ENCODE data around the gene TMPRSS4. TPM values are rescaled to one million over a fixed set of nuclear protein-coding genes. Genes with fewer than 3 reads are reported as not detected.
A peak's percentile ranks its signal among the peaks of the same experiment; 100 is the strongest.

TMPRSS4 gene
- total and polyA plus RNA-seq, 9 of the 15 experiments (the other 6 are each of a cell fraction or from before 2014, with no cell fraction given), result 4.0 to 10.0 (median 5.6) TPM

DNA sequence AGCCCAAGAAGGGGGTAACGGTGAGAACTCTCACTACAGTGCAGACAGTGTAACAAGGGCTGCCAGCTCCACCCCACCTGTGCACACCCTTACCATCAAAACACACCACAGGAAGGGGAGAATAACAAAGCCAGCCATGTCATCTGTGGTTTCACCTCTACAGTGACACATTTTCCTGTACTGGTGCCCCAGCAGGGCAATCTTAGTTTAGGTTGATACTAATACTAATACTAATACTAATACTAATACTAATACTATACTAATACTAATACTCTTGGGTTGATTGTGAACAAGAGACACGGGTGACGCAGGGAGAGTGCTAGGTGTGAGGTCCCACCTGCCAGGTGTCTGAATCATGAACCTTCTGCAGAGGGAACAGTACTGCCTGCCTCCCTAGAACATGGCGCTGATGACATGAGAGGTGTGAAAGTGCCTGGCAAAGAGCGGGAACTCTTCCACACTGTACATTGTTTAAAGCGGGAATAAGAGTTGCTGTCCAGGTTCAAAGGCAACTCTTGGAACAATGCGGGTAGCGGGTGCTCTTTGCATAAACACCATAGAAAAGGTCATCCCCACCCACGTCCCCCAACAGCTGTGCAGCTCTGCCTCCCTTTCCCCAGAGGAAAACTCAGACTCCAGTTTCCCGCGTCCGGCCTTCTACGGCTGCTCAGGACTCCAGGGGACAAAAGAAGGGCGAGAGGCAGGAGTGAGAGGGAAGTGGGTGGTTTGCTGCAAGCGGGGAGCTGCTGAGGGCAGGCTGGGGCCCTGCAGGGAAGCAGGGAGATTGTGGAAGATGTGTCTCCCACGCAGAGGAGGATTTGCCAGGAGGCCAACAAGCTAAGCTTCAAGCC is 25.0 kb upstream of the TMPRSS4 start (continued):
- TF ChIP-seq, protein P1, sequence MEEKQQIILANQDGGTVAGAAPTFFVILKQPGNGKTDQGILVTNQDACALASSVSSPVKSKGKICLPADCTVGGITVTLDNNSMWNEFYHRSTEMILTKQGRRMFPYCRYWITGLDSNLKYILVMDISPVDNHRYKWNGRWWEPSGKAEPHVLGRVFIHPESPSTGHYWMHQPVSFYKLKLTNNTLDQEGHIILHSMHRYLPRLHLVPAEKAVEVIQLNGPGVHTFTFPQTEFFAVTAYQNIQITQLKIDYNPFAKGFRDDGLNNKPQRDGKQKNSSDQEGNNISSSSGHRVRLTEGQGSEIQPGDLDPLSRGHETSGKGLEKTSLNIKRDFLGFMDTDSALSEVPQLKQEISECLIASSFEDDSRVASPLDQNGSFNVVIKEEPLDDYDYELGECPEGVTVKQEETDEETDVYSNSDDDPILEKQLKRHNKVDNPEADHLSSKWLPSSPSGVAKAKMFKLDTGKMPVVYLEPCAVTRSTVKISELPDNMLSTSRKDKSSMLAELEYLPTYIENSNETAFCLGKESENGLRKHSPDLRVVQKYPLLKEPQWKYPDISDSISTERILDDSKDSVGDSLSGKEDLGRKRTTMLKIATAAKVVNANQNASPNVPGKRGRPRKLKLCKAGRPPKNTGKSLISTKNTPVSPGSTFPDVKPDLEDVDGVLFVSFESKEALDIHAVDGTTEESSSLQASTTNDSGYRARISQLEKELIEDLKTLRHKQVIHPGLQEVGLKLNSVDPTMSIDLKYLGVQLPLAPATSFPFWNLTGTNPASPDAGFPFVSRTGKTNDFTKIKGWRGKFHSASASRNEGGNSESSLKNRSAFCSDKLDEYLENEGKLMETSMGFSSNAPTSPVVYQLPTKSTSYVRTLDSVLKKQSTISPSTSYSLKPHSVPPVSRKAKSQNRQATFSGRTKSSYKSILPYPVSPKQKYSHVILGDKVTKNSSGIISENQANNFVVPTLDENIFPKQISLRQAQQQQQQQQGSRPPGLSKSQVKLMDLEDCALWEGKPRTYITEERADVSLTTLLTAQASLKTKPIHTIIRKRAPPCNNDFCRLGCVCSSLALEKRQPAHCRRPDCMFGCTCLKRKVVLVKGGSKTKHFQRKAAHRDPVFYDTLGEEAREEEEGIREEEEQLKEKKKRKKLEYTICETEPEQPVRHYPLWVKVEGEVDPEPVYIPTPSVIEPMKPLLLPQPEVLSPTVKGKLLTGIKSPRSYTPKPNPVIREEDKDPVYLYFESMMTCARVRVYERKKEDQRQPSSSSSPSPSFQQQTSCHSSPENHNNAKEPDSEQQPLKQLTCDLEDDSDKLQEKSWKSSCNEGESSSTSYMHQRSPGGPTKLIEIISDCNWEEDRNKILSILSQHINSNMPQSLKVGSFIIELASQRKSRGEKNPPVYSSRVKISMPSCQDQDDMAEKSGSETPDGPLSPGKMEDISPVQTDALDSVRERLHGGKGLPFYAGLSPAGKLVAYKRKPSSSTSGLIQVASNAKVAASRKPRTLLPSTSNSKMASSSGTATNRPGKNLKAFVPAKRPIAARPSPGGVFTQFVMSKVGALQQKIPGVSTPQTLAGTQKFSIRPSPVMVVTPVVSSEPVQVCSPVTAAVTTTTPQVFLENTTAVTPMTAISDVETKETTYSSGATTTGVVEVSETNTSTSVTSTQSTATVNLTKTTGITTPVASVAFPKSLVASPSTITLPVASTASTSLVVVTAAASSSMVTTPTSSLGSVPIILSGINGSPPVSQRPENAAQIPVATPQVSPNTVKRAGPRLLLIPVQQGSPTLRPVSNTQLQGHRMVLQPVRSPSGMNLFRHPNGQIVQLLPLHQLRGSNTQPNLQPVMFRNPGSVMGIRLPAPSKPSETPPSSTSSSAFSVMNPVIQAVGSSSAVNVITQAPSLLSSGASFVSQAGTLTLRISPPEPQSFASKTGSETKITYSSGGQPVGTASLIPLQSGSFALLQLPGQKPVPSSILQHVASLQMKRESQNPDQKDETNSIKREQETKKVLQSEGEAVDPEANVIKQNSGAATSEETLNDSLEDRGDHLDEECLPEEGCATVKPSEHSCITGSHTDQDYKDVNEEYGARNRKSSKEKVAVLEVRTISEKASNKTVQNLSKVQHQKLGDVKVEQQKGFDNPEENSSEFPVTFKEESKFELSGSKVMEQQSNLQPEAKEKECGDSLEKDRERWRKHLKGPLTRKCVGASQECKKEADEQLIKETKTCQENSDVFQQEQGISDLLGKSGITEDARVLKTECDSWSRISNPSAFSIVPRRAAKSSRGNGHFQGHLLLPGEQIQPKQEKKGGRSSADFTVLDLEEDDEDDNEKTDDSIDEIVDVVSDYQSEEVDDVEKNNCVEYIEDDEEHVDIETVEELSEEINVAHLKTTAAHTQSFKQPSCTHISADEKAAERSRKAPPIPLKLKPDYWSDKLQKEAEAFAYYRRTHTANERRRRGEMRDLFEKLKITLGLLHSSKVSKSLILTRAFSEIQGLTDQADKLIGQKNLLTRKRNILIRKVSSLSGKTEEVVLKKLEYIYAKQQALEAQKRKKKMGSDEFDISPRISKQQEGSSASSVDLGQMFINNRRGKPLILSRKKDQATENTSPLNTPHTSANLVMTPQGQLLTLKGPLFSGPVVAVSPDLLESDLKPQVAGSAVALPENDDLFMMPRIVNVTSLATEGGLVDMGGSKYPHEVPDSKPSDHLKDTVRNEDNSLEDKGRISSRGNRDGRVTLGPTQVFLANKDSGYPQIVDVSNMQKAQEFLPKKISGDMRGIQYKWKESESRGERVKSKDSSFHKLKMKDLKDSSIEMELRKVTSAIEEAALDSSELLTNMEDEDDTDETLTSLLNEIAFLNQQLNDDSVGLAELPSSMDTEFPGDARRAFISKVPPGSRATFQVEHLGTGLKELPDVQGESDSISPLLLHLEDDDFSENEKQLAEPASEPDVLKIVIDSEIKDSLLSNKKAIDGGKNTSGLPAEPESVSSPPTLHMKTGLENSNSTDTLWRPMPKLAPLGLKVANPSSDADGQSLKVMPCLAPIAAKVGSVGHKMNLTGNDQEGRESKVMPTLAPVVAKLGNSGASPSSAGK (IDR thresholded peaks at IDR 0.05), result peak; percentile 33; the same call in 1 of the 2 replicates
- TF ChIP-seq ZNF23 (CRISPR knock-in tag; IDR thresholded peaks at IDR 0.05), result no peak
- no peak for TF ChIP-seq FOSL1 (tag; conservative IDR thresholded peaks at IDR 0.05)
- TF ChIP-seq, protein P2, sequence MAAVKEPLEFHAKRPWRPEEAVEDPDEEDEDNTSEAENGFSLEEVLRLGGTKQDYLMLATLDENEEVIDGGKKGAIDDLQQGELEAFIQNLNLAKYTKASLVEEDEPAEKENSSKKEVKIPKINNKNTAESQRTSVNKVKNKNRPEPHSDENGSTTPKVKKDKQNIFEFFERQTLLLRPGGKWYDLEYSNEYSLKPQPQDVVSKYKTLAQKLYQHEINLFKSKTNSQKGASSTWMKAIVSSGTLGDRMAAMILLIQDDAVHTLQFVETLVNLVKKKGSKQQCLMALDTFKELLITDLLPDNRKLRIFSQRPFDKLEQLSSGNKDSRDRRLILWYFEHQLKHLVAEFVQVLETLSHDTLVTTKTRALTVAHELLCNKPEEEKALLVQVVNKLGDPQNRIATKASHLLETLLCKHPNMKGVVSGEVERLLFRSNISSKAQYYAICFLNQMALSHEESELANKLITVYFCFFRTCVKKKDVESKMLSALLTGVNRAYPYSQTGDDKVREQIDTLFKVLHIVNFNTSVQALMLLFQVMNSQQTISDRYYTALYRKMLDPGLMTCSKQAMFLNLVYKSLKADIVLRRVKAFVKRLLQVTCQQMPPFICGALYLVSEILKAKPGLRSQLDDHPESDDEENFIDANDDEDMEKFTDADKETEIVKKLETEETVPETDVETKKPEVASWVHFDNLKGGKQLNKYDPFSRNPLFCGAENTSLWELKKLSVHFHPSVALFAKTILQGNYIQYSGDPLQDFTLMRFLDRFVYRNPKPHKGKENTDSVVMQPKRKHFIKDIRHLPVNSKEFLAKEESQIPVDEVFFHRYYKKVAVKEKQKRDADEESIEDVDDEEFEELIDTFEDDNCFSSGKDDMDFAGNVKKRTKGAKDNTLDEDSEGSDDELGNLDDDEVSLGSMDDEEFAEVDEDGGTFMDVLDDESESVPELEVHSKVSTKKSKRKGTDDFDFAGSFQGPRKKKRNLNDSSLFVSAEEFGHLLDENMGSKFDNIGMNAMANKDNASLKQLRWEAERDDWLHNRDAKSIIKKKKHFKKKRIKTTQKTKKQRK (IDR thresholded peaks at IDR 0.05; ENCODE audit: borderline replicate concordance, low read depth, low read length), result no peak
- 0 out of 4 replicates have a peak, but pooled peaks of 1 of the 2 experiments have one; percentile 34 for TF ChIP-seq MCM7 (IDR thresholded peaks at IDR 0.05)
- no peak for TF ChIP-seq BRF1 (IDR thresholded peaks at IDR 0.05; ENCODE audit: borderline replicate concordance, extremely low read depth, insufficient read length)
- no peak for TF ChIP-seq ZNF197 (CRISPR knock-in tag; IDR thresholded peaks at IDR 0.05; ENCODE audit: low read depth)
- TF ChIP-seq ZNF696 (CRISPR knock-in tag; conservative IDR thresholded peaks at IDR 0.05), result no peak
- TF ChIP-seq, protein P3, sequence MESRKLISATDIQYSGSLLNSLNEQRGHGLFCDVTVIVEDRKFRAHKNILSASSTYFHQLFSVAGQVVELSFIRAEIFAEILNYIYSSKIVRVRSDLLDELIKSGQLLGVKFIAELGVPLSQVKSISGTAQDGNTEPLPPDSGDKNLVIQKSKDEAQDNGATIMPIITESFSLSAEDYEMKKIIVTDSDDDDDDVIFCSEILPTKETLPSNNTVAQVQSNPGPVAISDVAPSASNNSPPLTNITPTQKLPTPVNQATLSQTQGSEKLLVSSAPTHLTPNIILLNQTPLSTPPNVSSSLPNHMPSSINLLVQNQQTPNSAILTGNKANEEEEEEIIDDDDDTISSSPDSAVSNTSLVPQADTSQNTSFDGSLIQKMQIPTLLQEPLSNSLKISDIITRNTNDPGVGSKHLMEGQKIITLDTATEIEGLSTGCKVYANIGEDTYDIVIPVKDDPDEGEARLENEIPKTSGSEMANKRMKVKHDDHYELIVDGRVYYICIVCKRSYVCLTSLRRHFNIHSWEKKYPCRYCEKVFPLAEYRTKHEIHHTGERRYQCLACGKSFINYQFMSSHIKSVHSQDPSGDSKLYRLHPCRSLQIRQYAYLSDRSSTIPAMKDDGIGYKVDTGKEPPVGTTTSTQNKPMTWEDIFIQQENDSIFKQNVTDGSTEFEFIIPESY (CRISPR knock-in tag; IDR thresholded peaks at IDR 0.05), result peak; percentile 67; the same call in 1 of the 2 replicates
